HUES48 (cell line): ENCODE measurements around the gene GOLGA1.
"Not testable (repeated sequence)": the region's sequence is repeated elsewhere in the genome, so short reads cannot be mapped to it uniquely, and the experiment has no call there.

Experiments
- H3K27ac ChIP-seq: one replicate; pipeline ENCODE4 v1.7.0; 2013; ENCODE audit warnings: low read depth, low read length, inconsistent platforms
- H3K27me3 ChIP-seq: 2 replicates; pipeline ENCODE4 v1.6.1; 2013; ENCODE audit warnings: mild to moderate bottlenecking, low read length; ENCODE audit not compliant: control insufficient read depth, insufficient read depth
- H3K36me3 ChIP-seq: 2 replicates; pipeline ENCODE4 v1.6.1; 2013; ENCODE audit warnings: low read length; ENCODE audit not compliant: control insufficient read depth, insufficient read depth
- H3K4me1 ChIP-seq: 2 replicates; pipeline ENCODE4 v1.6.1; 2013; ENCODE audit warnings: mild to moderate bottlenecking, low read length; ENCODE audit not compliant: control insufficient read depth, insufficient read depth
- H3K4me3 ChIP-seq: 2 replicates; pipeline ENCODE4 v1.5.1; 2013; ENCODE audit warnings: mild to moderate bottlenecking, low read depth, low read length
- H3K9ac ChIP-seq: 2 replicates; pipeline ENCODE4 v1.6.1; 2013; ENCODE audit warnings: mild to moderate bottlenecking, low read depth, low read length, moderate library complexity
- H3K9me3 ChIP-seq: 2 replicates; pipeline ENCODE4 v1.6.1; 2013; ENCODE audit warnings: low read length; ENCODE audit not compliant: control insufficient read depth, insufficient read depth

The GOLGA1 gene

GRCh38 chr9:124940894-124941678 is at the start of gene GOLGA1:
Gene GOLGA1 (minus strand): TSS chr9:124941083. CDS start chr9:124938711, 2,372 bp downstream.
- peak within 1 kb of the TSS; percentile 76 for H3K9ac ChIP-seq
- peak within 1 kb of the TSS; percentile 98 for H3K27ac ChIP-seq
- peak within 1 kb of the TSS; percentile 81 for H3K4me3 ChIP-seq
- no peaks in the 10 kb centered on the region for H3K9me3 ChIP-seq
- H3K27me3 ChIP-seq, result no peaks in the 10 kb centered on the region
- H3K36me3 ChIP-seq, result no peaks in the 10 kb centered on the region
- H3K4me1 ChIP-seq, result peaks cover 12% of the 10 kb centered on the region

GRCh38 chr9:124983698-124984097 is 42.8 kb upstream of the GOLGA1 start:
- no peaks in the 10 kb centered on the region for H3K4me1 ChIP-seq
- H3K9me3 ChIP-seq, result no peaks in the 10 kb centered on the region
- no peaks in the 10 kb centered on the region for H3K27me3 ChIP-seq
- peaks cover 30% of the 10 kb centered on the region for H3K36me3 ChIP-seq
- H3K4me3 ChIP-seq, result no peak overlapping the region
- no peak overlapping the region for H3K27ac ChIP-seq
- H3K9ac ChIP-seq, result no peak overlapping the region

GRCh38 chr9:124980431-124980830 is 39.5 kb upstream of the GOLGA1 start:
- Histone ChIP-seq H3K4me3 (no peak overlapping the region), H3K9me3 (no peaks in the 10 kb centered on the region), H3K27ac (no peak overlapping the region), H3K36me3 (peaks cover 37% of the 10 kb centered on the region), H3K4me1 (0 out of 2 replicates have a peak, but pooled peaks cover 2% of the 10 kb centered on the region), H3K27me3 (no peaks in the 10 kb centered on the region), H3K9ac (no peak overlapping the region)

- Histone ChIP-seq H3K36me3 (peaks cover 50% of the 10 kb centered on the region), H3K27me3 (no peaks in the 10 kb centered on the region), H3K27ac (peak overlapping the region; percentile 57), H3K4me3 (no peak overlapping the region), H3K9me3 (no peaks in the 10 kb centered on the region), H3K9ac (no peak overlapping the region), H3K4me1 (peaks cover 9% of the 10 kb centered on the region; the same call in 1 of the 2 replicates)
Observed at GRCh38 chr9:124975131-124975530, 34.2 kb upstream of the GOLGA1 start.

GRCh38 chr9:124973807-124974206 is 32.9 kb upstream of the GOLGA1 start:
- H3K9me3 ChIP-seq, result no peaks in the 10 kb centered on the region
- no peak overlapping the region for H3K4me3 ChIP-seq
- peaks cover 59% of the 10 kb centered on the region for H3K36me3 ChIP-seq
- no peak overlapping the region for H3K9ac ChIP-seq
- H3K27me3 ChIP-seq, result no peaks in the 10 kb centered on the region
- no peak overlapping the region for H3K27ac ChIP-seq
- H3K4me1 ChIP-seq, result peaks cover 9% of the 10 kb centered on the region; the same call in 1 of the 2 replicates

GRCh38 chr9:124972241-124972770 is 31.4 kb upstream of the GOLGA1 start:
- Histone ChIP-seq H3K4me3 (no peak overlapping the region), H3K9me3 (no peaks in the 10 kb centered on the region), H3K4me1 (peaks cover 9% of the 10 kb centered on the region; the same call in 1 of the 2 replicates), H3K9ac (no peak overlapping the region), H3K27me3 (no peaks in the 10 kb centered on the region), H3K36me3 (peaks cover 64% of the 10 kb centered on the region), H3K27ac (no peak overlapping the region)

GRCh38 chr9:124969401-124969800 is 28.5 kb upstream of the GOLGA1 start:
- Histone ChIP-seq H3K36me3 (peaks cover 50% of the 10 kb centered on the region), H3K9ac (no peak overlapping the region), H3K4me3 (no peak overlapping the region), H3K27me3 (no peaks in the 10 kb centered on the region), H3K9me3 (no peaks in the 10 kb centered on the region), H3K4me1 (no peaks in the 10 kb centered on the region), H3K27ac (no peak overlapping the region)

GRCh38 chr9:124968238-124968637 is 27.4 kb upstream of the GOLGA1 start:
- Histone ChIP-seq H3K27ac (no peak overlapping the region), H3K4me1 (no peaks in the 10 kb centered on the region), H3K9ac (no peak overlapping the region), H3K4me3 (no peak overlapping the region), H3K9me3 (no peaks in the 10 kb centered on the region), H3K36me3 (peaks cover 42% of the 10 kb centered on the region), H3K27me3 (no peaks in the 10 kb centered on the region)

- not testable (repeated sequence) for H3K9ac ChIP-seq, H3K9me3 ChIP-seq, H3K27me3 ChIP-seq, H3K27ac ChIP-seq, H3K4me1 ChIP-seq, H3K4me3 ChIP-seq
- H3K36me3 ChIP-seq, result peaks cover 26% of the 10 kb centered on the region
Observed at GRCh38 chr9:124965775-124966568, 25.1 kb upstream of the GOLGA1 start.

GRCh38 chr9:124964604-124965003 is 23.7 kb upstream of the GOLGA1 start:
- Histone ChIP-seq H3K9me3 (no peaks in the 10 kb centered on the region), H3K4me1 (no peaks in the 10 kb centered on the region), H3K9ac (no peak overlapping the region), H3K36me3 (peaks cover 18% of the 10 kb centered on the region), H3K27me3 (no peaks in the 10 kb centered on the region), H3K4me3 (no peak overlapping the region), H3K27ac (no peak overlapping the region)

GRCh38 chr9:124964056-124964455 is 23.2 kb upstream of the GOLGA1 start:
- H3K4me1 ChIP-seq, result no peaks in the 10 kb centered on the region
- no peak overlapping the region for H3K27ac ChIP-seq
- H3K9me3 ChIP-seq, result no peaks in the 10 kb centered on the region
- no peak overlapping the region for H3K4me3 ChIP-seq
- H3K27me3 ChIP-seq, result no peaks in the 10 kb centered on the region
- no peak overlapping the region for H3K9ac ChIP-seq
- H3K36me3 ChIP-seq, result peaks cover 15% of the 10 kb centered on the region
